Measurements from ENCODE around the gene CPM. TPM values are rescaled to one million over a fixed set of nuclear protein-coding genes. Genes with fewer than 3 reads are reported as not detected.

The CPM gene
- polyA plus RNA-seq, 1 donor (not counting 4 experiments of a cell fraction or from before 2014, with no cell fraction given) = 2.5 TPM

DNA sequence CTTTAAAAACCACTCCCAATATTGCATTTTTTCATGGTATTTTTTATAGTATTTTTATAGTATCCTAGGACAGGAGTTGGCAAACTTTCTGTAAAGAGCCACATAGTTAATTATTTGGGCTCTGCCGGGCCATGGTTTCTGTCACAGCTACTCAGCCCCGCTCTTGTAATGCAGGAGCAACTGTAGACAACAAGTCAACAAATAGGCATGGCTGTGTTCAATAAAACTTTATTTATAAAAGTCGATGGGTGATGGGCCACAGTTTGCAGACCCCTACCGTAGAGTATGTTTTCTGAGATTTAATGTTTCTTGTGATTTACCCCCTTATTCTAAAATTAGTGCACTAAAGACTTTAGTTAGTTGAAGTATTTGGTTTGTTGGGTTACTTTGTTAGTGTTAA is 99.5 kb downstream of the CPM start:
- Histone ChIP-seq H3K27ac (ENCODE audit: control insufficient read depth, insufficient read depth, low read length) (no peak overlapping the region), H2AFZ (ENCODE audit: control insufficient read depth, low read length) (no peak overlapping the region), H3K9me3 (ENCODE audit: control insufficient read depth, low read depth, low read length) (no peaks in the 10 kb centered on the region), H3K9me1 (ENCODE audit: control insufficient read depth, extremely low read depth, insufficient read depth, low read length) (no peaks in the 10 kb centered on the region), H3K4me2 (ENCODE audit: control insufficient read depth, extremely low read depth, insufficient read depth, low read depth, low read length) (no peak overlapping the region), H3K36me3 (ENCODE audit: control insufficient read depth in 2 of 2, extremely low read depth in 1 of 2, insufficient read depth in 2 of 2, low read length in 2 of 2) (peaks cover 15 to 36% of the 10 kb centered on the region in 2 experiments), H3K79me2 (ENCODE audit: control insufficient read depth, insufficient read depth, low read length) (peaks cover 12% of the 10 kb centered on the region), H3K9ac (ENCODE audit: control insufficient read depth, extremely low read depth, insufficient read depth, low read length) (no peak overlapping the region), H3K4me3 (ENCODE audit: control insufficient read depth in 2 of 3, extremely low read depth in 1 of 3, insufficient read depth in 2 of 3, low read depth in 1 of 3, low read length in 3 of 3) (no peak overlapping the region), H4K20me1 (ENCODE audit: control insufficient read depth, extremely low read depth, insufficient read depth, low read length) (no peaks in the 10 kb centered on the region), H3K27me3 (ENCODE audit: control insufficient read depth, extremely low read depth, insufficient read depth, low read length) (no peaks in the 10 kb centered on the region), H3K4me1 (ENCODE audit: control insufficient read depth, extremely low read depth, insufficient read depth, low read length) (no peaks in the 10 kb centered on the region)
- no peak for TF ChIP-seq EZH2 (IDR thresholded peaks at IDR 0.05; ENCODE audit: low read length)
- TF ChIP-seq, protein P1, sequence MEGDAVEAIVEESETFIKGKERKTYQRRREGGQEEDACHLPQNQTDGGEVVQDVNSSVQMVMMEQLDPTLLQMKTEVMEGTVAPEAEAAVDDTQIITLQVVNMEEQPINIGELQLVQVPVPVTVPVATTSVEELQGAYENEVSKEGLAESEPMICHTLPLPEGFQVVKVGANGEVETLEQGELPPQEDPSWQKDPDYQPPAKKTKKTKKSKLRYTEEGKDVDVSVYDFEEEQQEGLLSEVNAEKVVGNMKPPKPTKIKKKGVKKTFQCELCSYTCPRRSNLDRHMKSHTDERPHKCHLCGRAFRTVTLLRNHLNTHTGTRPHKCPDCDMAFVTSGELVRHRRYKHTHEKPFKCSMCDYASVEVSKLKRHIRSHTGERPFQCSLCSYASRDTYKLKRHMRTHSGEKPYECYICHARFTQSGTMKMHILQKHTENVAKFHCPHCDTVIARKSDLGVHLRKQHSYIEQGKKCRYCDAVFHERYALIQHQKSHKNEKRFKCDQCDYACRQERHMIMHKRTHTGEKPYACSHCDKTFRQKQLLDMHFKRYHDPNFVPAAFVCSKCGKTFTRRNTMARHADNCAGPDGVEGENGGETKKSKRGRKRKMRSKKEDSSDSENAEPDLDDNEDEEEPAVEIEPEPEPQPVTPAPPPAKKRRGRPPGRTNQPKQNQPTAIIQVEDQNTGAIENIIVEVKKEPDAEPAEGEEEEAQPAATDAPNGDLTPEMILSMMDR (optimal IDR thresholded peaks at IDR 0.05 in 1 of 3, IDR thresholded peaks at IDR 0.05 in 1 of 3, conservative IDR thresholded peaks at IDR 0.05 in 1 of 3; ENCODE audit: extremely low read depth in 1 of 3, insufficient read depth in 2 of 3, low read length in 3 of 3) = no peak
- no peak for FAIRE-seq
- dilution Hi-C loops (cut with MboI; ENCODE audit: extremely low pct_ligation_motif_present, low sequenced_read_pairs) = no loop called here
- no peak for DNase-seq (ENCODE audit: low read depth, low spot score)

DNA sequence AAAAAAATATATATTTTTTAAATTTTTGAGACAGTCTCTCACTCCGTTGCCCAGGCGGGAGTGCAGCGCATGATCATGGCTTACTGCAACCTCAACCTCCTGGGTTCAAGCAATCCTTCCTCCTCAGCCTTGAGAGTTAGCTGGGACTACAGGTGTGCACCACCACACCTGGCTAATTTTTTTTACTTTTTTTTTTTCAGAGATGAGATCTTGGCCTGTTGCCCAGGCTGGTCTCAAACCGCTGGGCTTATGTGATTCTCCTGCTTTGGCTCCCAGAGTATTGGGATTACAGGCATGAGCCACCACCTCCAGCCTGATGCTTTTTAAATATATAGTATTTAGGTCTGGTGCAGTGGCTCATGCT is 100.5 kb downstream of the CPM start:
- Histone ChIP-seq H3K79me2 (ENCODE audit: control insufficient read depth, insufficient read depth, low read length) (peaks cover 12% of the 10 kb centered on the region), H3K36me3 (ENCODE audit: control insufficient read depth in 2 of 2, extremely low read depth in 1 of 2, insufficient read depth in 2 of 2, low read length in 2 of 2) (peaks cover 16 to 28% of the 10 kb centered on the region in 2 experiments), H3K27ac (ENCODE audit: control insufficient read depth, insufficient read depth, low read length) (no peak overlapping the region), H4K20me1 (ENCODE audit: control insufficient read depth, extremely low read depth, insufficient read depth, low read length) (no peaks in the 10 kb centered on the region), H3K9me3 (ENCODE audit: control insufficient read depth, low read depth, low read length) (no peaks in the 10 kb centered on the region), H3K27me3 (ENCODE audit: control insufficient read depth, extremely low read depth, insufficient read depth, low read length) (no peaks in the 10 kb centered on the region), H3K4me2 (ENCODE audit: control insufficient read depth, extremely low read depth, insufficient read depth, low read depth, low read length) (no peak overlapping the region), H3K4me3 (ENCODE audit: control insufficient read depth in 2 of 3, extremely low read depth in 1 of 3, insufficient read depth in 2 of 3, low read depth in 1 of 3, low read length in 3 of 3) (no peak overlapping the region), H3K9ac (ENCODE audit: control insufficient read depth, extremely low read depth, insufficient read depth, low read length) (no peak overlapping the region), H2AFZ (ENCODE audit: control insufficient read depth, low read length) (no peak overlapping the region), H3K9me1 (ENCODE audit: control insufficient read depth, extremely low read depth, insufficient read depth, low read length) (no peaks in the 10 kb centered on the region), H3K4me1 (ENCODE audit: control insufficient read depth, extremely low read depth, insufficient read depth, low read length) (no peaks in the 10 kb centered on the region)
- TF ChIP-seq EZH2 (IDR thresholded peaks at IDR 0.05; ENCODE audit: low read length) = no peak
- TF ChIP-seq, protein P1 (optimal IDR thresholded peaks at IDR 0.05 in 1 of 3, IDR thresholded peaks at IDR 0.05 in 1 of 3, conservative IDR thresholded peaks at IDR 0.05 in 1 of 3; ENCODE audit: extremely low read depth in 1 of 3, insufficient read depth in 2 of 3, low read length in 3 of 3) = no peak
- DNase-seq (ENCODE audit: low read depth, low spot score) = no peak
- FAIRE-seq = no peak
- dilution Hi-C loops (cut with MboI; ENCODE audit: extremely low pct_ligation_motif_present, low sequenced_read_pairs) = no loop called here

Data from keratinocyte (primary cell).